GM18508 (cell line): ENCODE data around the gene H6PD.

Experiments
- ATAC-seq: cut with Tn5 transposase; IDR thresholded peaks from one replicate; pipeline ENCODE4 v1.9.1; 2021; ENCODE audit warnings: moderate number of reproducible peaks; ENCODE audit not compliant: insufficient read depth, unreplicated experiment

The H6PD gene

DNA sequence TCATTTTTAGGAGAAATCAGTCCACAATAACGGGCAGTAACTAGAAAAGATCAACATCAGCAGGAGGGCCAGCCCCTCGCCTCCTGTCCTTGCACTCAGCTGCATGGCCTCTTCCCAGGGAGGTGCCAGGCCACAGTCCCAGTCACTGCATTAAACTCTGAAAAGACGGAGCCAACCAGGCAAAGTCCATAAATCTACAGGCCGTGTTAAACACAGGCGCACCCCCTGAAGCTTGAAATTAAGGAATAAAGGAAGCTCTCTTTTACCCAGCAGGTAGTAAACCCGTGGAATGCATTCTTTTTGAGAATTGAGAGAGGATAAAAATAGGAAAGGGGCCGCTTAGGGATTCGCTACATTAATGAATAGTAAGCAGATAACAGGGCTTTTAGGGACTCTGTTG lies 18.4 kb downstream of the H6PD start:
- ATAC-seq = no peak

DNA sequence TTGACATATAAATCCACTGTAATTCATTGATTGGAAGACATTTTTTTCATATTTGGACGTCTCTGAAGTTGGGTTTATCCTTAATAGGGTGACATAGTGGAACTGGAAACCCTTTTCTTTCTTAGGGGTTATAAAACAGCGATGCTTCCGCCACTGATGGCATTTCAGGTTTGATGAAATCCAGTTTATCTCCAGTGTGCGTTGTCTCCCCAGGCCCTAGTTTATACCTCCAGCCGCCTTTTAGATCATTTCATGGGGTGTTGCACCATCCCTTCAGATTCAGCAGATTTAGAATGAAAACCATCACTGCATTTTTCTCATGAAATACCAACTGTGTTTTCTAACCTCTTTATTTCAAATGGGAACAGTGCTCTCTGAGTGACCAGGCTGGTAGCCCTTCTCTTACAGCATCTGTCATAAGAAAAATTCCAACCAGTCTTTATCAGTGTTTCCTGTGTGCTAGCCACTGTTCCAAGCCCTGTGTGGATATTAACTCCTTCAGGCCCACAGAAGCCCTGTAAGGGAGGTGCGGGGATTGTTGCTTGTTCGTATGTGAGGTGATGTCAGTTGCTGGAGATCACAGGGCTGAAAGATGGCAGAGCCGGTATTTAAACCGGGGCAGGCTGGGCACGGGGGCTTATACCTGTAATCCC lies 19.0 kb downstream of the H6PD start:
- no peak for ATAC-seq

DNA sequence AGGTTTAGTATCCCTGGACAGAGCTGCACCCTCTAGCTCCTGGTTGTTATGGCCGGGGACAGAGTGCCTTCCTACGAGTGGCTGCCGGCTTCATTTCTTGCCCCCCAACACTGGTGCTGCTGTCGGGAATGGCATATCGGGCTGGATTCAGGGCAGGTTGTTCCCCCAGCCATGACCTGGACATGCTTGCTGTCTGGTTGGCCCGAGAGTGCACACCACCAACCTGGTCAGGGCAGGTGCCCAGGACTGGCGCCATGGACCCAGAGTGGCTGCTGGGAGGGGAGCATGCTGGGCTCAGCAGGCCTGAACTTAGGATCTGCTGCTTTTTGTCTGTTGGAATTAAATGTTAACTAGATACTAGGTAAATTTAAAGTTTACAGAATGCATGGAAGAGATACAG lies 21.8 kb downstream of the H6PD start:
- ATAC-seq = no peak

DNA sequence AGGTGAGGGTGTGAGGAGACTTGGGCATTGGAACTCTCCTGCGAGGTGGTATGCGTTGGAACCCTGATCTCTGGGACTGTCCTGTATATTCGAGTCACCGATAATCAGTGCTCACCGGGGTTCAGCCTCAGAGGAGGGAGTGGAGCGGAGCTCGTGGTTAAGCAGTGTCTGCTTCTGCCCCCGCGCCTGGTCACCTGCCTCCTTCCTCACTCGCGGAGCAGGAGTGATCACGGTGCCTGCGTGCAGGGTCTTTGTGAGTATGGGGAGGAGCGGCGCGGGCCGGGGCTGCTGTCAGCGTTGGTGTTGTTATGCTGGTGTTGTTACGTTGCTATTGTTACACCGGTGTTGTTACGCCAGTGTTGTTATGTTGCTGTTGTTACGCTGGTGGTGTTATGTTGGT lies 23.3 kb downstream of the H6PD start:
- no peak for ATAC-seq

DNA sequence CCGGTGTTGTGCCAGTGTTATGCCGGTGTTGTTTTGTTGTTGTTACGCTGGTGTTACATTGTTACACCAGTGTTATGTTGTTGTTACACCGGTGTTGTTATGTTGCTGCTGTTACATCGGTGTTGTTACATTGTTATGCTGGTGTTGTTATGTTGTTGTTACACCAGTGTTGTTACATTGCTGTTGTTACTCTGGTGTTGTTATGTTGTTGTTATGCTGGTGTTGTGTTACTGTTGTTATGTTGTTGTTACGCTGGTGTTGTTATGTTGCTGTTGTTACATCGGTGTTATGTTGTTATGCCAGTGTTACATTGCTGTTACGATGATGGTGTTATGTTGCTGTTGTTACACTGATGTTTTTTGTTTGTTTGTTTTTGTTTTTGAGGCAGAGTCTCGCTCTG lies 24.1 kb downstream of the H6PD start:
- no peak for ATAC-seq

DNA sequence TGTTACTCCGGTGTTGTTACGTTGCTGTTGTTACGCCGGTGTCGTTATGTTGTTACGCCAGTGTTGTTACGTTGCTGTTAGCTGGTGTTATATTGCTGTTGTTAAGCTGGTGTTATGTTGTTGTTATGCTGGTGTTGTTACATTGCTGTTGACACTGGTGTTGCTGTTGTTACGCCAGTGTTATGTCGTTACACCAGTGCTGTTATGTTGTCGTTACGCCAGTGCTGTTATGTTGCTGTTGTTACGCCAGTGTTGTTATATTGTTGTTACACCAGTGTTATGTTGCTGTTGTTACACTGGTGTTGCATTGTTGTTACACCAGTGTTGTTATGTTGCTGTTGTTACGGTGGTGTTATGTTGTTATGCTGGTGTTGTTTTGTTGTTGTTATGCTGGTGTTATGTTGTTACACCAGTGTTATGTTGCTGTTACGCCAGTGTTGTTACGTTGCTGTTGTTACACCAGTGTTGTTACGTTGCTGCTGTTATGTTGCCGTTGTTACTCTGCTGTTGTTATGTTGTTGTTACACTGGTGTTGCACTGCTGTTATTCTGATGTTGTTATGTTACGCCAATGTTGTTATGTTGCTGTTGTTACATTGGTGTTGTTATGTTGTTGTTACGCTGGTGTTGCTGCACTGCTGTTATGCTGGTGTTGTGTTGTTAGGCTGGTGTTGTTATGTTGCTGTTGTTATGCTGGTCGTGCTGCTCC lies 25.6 kb downstream of the H6PD start:
- no peak for ATAC-seq

DNA sequence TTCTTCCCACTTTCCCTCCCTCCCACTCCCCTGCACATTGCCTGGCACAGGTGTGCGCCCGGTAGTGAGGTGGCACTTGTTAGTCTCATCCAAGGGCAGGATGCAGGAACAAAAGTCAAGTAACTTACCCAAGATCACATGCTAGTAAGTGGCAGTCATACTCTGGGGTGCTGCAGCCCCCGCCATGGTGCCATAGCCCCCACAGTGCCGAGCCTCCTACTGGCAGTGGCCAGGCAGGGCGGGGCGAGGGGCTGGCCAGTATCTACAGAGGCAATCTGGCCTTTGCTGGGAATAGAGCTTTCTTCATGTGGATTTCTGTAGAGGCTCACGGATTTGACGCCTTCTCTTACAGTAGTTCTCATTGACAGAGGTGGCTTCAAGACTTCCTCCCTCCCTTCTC lies 26.9 kb downstream of the H6PD start:
- ATAC-seq = no peak

DNA sequence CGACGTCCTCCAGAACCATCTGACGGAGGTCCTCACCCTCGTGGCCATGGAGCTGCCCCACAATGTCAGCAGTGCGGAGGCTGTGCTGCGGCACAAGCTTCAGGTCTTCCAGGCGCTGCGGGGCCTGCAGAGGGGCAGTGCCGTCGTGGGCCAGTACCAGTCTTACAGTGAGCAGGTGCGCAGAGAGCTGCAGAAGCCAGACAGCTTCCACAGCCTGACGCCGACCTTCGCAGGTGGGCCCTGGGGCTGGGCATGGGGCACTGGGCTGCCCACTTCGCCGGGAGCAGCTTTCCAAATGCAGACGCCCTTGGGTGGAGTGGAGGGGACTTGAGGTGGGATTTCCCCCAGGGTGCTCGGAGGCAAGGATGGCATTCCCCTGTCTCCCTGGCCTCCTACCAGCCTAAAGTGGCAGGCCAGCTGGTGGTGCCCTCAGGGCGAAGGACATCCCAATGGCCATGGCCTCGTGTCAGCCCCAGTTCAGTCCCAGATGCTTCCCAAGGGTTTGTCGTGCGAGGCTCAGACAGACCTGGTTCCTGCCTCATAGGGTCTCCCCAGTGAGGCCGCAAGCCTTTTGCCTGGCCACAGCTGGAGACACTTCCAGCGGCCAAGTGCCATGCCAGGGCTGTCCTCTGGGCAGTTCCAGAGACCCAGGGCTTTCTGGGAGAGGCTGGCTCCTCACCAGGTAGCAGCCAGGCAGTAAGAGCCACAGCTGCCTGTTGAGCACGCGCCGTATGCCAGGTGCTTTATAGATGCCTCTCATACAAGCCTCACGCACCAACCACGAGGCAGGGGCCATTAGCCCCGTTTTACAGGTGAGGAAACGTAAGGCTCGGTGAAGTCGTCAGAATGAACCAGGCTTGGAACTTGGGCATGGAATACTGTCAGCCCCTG lies 27.8 kb downstream of the H6PD start:
- no peak for ATAC-seq

DNA sequence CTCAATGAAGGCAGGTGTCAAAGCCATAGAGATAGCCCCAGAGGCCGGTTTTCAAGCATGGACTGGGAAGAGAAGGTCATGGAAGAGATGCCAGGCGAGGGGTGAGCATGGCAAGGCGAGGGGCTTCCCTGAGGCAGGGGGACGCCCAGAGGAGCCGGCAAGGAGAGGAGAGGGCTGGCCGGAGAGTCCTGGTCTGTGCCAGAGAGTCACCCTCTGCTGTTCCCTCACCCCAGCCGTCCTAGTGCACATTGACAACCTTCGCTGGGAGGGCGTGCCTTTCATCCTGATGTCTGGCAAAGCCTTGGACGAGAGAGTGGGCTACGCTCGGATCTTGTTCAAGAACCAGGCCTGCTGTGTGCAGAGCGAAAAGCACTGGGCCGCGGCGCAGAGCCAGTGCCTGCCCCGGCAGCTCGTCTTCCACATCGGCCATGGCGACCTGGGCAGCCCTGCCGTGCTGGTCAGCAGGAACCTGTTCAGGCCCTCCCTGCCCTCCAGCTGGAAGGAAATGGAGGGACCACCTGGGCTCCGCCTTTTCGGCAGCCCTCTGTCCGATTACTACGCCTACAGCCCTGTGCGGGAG lies 28.8 kb downstream of the H6PD start:
- no peak for ATAC-seq

DNA sequence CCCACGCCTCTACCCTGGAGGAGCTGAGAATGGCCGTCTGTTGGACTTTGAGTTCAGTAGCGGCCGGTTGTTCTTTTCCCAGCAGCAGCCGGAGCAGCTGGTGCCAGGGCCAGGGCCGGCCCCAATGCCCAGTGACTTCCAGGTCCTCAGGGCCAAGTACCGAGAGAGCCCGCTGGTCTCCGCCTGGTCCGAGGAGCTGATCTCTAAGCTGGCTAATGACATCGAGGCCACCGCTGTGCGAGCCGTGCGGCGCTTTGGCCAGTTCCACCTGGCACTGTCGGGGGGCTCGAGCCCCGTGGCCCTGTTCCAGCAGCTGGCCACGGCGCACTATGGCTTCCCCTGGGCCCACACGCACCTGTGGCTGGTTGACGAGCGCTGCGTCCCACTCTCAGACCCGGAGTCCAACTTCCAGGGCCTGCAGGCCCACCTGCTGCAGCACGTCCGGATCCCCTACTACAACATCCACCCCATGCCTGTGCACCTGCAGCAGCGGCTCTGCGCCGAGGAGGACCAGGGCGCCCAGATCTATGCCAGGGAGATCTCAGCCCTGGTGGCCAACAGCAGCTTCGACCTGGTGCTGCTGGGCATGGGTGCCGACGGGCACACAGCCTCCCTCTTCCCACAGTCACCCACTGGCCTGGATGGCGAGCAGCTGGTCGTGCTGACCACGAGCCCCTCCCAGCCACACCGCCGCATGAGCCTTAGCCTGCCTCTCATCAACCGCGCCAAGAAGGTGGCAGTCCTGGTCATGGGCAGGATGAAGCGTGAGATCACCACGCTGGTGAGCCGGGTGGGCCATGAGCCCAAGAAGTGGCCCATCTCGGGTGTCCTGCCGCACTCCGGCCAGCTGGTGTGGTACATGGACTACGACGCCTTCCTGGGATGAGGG lies 29.7 kb downstream of the H6PD start:
- ATAC-seq = no peak

DNA sequence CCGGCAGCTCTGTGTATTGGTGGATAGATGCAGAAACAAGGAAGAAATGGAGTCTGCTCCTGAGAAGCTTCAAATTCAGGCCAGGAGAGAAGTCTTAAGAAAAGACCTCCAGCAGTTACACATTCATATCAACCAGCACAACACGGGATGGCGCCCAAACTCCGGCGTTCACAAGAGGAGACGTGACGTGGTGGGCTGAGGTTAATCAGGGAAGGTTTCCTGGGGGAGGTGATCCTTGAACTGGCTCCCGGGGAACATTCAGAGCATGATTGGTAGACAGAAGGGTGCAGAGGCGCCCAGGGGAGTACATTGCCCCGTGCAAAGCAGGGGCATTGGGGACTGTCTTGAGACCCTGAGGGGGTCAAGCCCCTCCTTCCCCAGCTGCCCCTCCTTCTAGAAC lies 30.5 kb downstream of the H6PD start:
- ATAC-seq = no peak

DNA sequence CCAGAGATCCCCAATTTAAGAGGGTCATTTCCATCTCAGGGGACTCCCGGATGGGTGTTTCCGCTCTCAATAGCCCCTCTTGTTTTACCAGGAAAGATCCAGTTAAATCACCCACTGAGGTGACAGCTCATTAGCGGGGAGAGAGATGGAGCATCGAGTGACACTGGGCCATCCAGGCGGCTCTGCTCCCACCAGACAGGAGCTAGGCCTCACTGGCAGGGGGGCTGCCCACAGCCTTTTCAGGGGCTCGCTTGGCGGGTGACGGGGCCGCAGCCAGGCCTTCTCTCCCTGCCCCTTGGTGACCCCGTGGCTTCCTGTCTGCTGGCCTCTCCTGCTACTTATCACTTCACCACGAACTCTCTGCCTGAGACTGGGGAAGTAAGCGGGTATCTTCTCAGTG lies 31.4 kb downstream of the H6PD start:
- ATAC-seq = no peak

DNA sequence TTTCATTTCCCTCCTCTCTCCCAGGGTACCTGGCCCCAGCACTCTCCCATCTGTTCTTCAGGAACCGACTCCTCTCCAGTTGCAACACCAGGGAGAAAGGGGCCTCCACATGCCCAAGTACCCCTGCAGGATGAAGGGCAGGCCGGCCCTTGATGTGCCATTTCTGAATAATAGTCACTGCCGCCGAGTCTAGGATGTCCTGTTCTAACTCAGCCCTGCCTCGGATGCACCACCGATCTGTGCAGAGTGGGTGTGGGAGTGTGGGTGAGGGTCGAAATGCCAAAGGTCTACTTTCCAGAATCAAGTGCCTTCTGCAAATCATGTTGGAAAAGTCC lies 32.7 kb downstream of the H6PD start:
- no peak for ATAC-seq

DNA sequence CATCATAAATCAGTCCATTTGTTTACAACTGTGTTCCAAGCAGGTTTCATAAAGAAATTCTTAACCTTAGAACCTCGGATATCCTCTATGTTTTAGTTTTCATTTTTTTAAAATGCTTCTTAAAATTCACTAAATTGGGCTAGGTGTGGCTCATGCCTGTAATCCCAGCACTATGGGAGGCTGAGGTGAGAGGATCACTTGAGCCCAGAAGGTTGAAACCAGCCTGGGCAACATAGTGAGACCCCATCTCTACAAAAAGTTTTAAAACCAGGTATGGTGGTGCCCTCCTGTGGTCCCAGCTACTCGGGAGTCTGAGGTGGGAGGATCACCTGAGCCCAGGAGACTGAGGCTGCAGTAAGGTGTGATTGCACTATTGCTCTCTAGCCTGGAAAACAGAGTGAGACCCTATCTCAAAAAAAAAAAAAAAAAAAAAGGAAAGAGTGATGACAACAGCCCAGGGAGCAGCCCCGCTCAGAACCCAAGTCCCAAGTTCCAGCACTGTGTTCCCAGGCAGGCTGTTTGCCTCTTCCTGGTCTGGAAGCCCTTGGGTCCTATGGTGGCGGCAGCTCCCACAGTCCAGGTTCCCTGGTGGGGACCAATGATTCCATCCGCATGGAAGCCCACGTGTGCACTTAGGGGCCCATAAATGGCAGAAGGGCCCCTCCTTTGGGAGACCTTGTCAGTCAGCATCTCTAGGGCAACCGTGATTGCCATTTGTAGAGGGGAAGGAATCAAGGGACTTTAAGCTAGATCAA lies 33.4 kb downstream of the H6PD start:
- ATAC-seq = no peak

DNA sequence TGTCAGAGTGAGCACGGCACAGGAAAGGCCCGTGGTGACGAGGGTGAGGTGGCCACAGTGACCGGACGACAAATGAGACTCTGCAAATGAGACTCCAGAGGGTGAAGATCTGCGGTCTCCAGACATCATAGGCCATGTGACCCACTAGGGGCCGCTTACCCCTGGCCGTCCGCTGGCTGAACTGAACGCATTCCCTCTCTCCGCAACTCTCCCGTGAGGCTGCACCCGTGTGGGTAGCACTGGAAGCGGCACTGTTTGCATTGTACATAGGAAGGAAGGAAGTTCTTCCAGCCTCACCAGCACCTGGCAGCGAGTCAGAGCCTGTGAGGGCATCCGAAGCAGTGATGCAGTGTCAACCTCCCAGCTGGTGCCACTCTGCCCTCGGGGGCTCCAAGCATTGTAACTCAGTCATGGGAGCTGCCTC lies 34.5 kb downstream of the H6PD start:
- no peak for ATAC-seq

DNA sequence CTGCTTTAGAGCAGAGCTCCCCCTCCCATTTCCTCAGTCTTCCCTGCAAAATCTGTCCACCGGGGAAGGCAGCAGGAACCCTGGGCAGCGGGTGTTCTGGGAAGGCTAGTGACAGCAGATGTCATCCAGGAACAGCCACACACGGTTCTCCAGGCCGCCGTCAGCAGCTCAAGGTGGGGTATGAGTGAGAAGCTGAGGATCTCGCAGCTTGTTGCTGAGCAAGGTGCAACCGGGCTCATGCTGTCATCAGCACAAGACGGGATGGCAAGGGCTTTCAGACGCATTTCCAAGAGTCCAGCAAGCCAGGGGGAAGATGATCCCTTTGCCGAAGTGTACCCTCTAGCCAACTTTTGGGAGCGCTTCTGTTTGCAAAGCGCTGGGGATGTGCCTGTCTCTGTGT lies 35.1 kb downstream of the H6PD start:
- no peak for ATAC-seq

DNA sequence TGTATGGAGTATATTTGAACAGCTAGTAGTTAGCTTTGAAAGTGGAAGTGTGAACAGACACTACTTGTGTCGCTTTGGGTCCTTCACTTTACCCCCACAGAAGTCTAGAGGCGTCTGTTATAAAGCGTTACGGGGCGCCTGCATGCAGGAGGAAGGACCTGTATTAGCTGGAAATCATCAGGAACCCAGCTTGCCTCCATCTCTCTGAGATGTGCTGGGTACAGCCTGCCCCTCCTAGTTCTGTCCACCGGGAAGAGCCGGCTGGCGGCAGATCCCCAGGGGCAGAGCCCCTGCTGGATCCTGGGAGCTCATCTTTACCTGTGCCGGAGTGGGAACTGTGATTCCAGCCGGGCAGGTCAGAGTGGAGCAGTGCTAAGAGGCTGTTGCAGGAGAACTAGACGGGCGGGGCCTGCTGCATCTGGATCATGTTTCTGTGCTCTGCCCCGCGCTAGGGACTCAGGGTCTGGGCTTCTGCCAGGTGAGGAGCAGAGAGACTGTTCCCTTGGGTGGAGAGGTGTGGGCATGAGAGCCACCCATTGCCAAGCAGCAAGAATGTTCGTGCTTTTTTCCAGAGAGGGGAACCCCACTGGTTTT lies 35.8 kb downstream of the H6PD start:
- ATAC-seq = no peak

DNA sequence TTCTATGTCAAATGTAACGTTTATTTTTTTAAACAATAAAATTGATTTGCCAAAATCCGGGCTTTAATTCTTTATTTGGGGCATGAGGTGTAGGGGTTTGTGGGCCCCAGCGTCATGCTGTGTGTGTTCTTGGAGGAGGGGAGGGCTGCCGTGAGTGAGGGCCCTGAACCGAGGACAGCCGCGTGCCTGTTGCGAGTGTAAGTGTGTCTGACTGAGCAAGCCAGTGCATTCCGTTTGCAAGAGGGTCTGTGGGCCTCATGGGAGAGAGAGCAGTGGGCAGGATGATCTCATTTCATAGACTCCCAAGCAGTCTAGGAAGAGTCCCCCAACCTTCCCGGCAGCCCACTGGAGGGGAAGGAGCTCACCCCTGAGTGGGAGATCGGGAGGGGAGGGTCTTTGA lies 36.7 kb downstream of the H6PD start:
- no peak for ATAC-seq
